ENCODE data around the gene CHRNA4.

DNA sequence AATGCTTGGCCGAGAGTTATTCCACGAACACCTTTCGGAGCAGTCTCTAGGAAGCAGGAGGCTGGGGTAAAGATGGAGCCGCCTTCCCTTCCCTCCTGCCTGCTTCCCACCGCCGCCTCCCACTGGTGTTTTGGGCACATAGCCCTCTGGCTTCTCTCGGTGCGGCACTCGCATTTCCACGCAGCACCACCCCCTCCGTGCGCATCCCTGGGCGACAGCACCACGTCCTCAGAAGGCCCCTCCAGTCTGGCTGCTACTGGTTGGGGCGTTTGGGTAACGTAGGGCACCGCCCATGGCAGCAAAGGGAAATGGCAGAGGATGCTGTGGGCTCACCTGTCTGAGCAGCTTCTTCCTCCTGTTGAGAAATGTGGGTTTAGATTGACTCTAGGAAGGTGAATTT, 65.7 kb downstream of the CHRNA4 start:
- TF ChIP-seq ZNF274 (IDR thresholded peaks at IDR 0.05; ENCODE audit: low read depth, low read length), result no peak
- no peak for TF ChIP-seq SUZ12 (IDR thresholded peaks at IDR 0.05; ENCODE audit: extremely low read depth, insufficient read depth, insufficient read length)
- TF ChIP-seq YY1 (IDR thresholded peaks at IDR 0.05; ENCODE audit: insufficient read depth, insufficient read length), result no peak

Data from NT2/D1 (cell line).